Measurements from ENCODE around the gene TUBB2A.

DNA sequence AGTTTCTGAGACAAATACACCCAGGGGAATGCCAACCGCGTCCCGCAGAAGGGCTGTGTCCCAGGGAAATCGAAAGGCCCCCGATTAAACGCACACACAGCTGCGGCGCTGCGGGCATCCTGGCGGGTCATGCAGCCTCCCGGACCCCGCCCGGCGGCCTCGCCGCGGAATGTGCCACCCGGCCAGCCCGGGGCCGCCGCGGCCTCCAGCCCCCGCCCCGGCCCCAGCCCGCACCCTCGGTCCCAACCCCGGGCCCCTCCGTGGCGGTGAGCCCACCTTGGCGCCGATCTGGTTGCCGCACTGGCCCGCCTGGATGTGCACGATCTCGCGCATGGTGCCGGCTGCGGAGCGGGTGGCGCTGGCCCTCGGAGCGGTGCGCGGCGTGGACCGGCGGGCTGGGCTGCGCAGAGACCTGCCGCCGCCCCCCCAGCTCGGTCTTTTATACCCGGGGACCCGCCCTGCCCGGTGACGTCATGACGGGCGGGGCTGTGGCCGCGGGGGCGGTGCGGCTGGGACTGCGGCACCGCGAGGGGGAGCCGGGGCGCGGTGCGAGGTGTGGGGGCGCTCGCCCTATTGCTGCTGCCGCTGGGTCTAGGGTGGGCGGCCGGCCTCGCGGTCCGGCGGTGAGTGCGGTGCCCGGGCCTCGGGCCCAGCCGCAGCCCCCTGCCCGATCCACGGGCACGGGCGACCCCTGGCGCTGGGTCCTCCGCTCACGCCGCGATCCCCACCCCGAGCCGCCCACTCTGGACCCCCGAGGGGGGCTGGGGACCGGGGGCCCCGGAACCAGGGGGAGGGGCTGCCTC lies at the start of gene TUBB2A:
- no peak for TF ChIP-seq YY1 (IDR thresholded peaks at IDR 0.05; ENCODE audit: insufficient read depth, insufficient read length)
- no peak for TF ChIP-seq SUZ12 (IDR thresholded peaks at IDR 0.05; ENCODE audit: extremely low read depth, insufficient read depth, insufficient read length)
- TF ChIP-seq ZNF274 (IDR thresholded peaks at IDR 0.05; ENCODE audit: low read depth, low read length), result no peak

Data from NT2/D1 (cell line).